B cell (primary cell): Measurements from ENCODE around the gene KIRREL1.

ENCODE experiments used
- CTCF ChIP-seq: fragments of 200-600 bp; IDR thresholded peaks from one replicate; pipeline ENCODE4 v1.8.0; 2022; ENCODE audit warnings: antibody characterized with exemption, mild to moderate bottlenecking
- EZH2 ChIP-seq: IDR thresholded peaks from 2 replicates; pipeline ENCODE4 v1.6.1; 2012; ENCODE audit warnings: borderline replicate concordance, low read depth, mild to moderate bottlenecking, moderate library complexity, low read length; ENCODE audit not compliant: insufficient read depth, poor library complexity, severe bottlenecking

GRCh38 chr1:157944663-157945280 lies 48.7 kb upstream of the KIRREL1 start:
- no peak for TF ChIP-seq CTCF
- no peak for TF ChIP-seq EZH2
